GM12878 (cell line): ENCODE results near the gene PTX4. TPM values are rescaled to one million over a fixed set of nuclear protein-coding genes. Genes with fewer than 3 reads are reported as not detected.
A peak's percentile ranks its signal among the peaks of the same experiment; 100 is the strongest.

Experiments used
- ATAC-seq: fragments of 200-7000 bp; cut with Tn5 transposase; 3 replicates; pipeline ENCODE4 v1.9.1; 2020; ENCODE audit warnings: mild to moderate bottlenecking, moderate library complexity
- BruUV-seq: library from RNA; stranded (reverse); fragments of 400-500 nt; replicated peaks from 2 replicates; lab custom pipeline; 2021; lab: Mats Ljungman, UMichigan
- CTCF ChIA-PET: fragments of 300-600 bp; sonication (Branson Sonifier 250); formaldehyde crosslinking; extraction: SDS; loops from one replicate; lab custom pipeline; 2021; ENCODE audit warnings: inconsistent platforms; lab: Yijun Ruan, JAX
- POLR2A ChIA-PET: fragments of 350-600 bp; formaldehyde crosslinking; extraction: SDS; loops from one replicate; lab custom pipeline; 2021; ENCODE audit warnings: inconsistent platforms; lab: Charles Lee
- RAD21 ChIA-PET: fragments of 300-600 bp; sonication (Branson Sonifier 250); formaldehyde crosslinking; loops from one replicate; lab custom pipeline; 2023; ENCODE audit warnings: antibody characterized with exemption; ENCODE audit not compliant: unreplicated experiment; lab: Charles Lee
- SMC1A ChIA-PET: fragments of 300-600 bp; sonication (Branson Sonifier 250); formaldehyde crosslinking; loops from one replicate; lab custom pipeline; 2023; ENCODE audit not compliant: unreplicated experiment, uncharacterized antibody; lab: Charles Lee
- DNase-seq: peaks from one replicate; pipeline ENCODE4 v3.0.0-alpha.2; 2011; ENCODE audit warnings: low read depth, low spot score
- FAIRE-seq: peaks from 3 replicates; lab custom pipeline; 2011; peaks lifted over from hg19 to GRCh38; lab: Jason Lieb, UNC
- H2AFZ ChIP-seq: 2 replicates; pipeline ENCODE4 v1.6.0; 2011; ENCODE audit warnings: low read depth, low read length, control low read depth; ENCODE audit not compliant: control insufficient read depth
- H3K27ac ChIP-seq: 2 replicates; pipeline ENCODE4 v1.5.1; 2011; ENCODE audit warnings: control low read depth; ENCODE audit not compliant: control insufficient read depth, insufficient read depth
- H3K27me3 ChIP-seq, 2 experiments: replicated peaks in 1 of 2; 2 replicates each; pipeline versions ENCODE4 v1.6.0 to v1.6.1; 2011; ENCODE audit warnings: low read length in 1 of 2; ENCODE audit not compliant: control insufficient read depth in 2 of 2, insufficient read depth in 2 of 2
- H3K36me3 ChIP-seq, 2 experiments: 2 replicates each; pipeline ENCODE4 v1.5.1; 2011; ENCODE audit warnings: low read length in 1 of 2; ENCODE audit not compliant: control insufficient read depth in 2 of 2, insufficient read depth in 2 of 2
- H3K4me1 ChIP-seq: 2 replicates; pipeline ENCODE4 v1.6.1; 2011; ENCODE audit warnings: mild to moderate bottlenecking, low read length, moderate library complexity, mixed read lengths; ENCODE audit not compliant: control insufficient read depth, insufficient read depth
- H3K4me2 ChIP-seq: 2 replicates; pipeline ENCODE4 v1.6.0; 2011; ENCODE audit warnings: control low read depth; ENCODE audit not compliant: control insufficient read depth, insufficient read depth
- H3K4me3 ChIP-seq: fragments of 200-600 bp; sonication (generic); 2 replicates; pipeline ENCODE4 v1.5.1; 2016
- H3K79me2 ChIP-seq: 2 replicates; pipeline ENCODE4 v1.6.0; 2011; ENCODE audit warnings: low read length; ENCODE audit not compliant: control insufficient read depth, insufficient read depth
- H3K9ac ChIP-seq: 2 replicates; pipeline ENCODE4 v1.8.0; 2011; ENCODE audit warnings: low read length, control low read depth, mixed read lengths; ENCODE audit not compliant: control insufficient read depth, insufficient read depth
- H3K9me3 ChIP-seq: replicated peaks from 3 replicates; pipeline ENCODE4 v1.5.1; 2011; ENCODE audit warnings: mild to moderate bottlenecking, low read length; ENCODE audit not compliant: control insufficient read depth, insufficient read depth
- H4K20me1 ChIP-seq: 2 replicates; pipeline ENCODE4 v1.6.0; 2011; ENCODE audit not compliant: control insufficient read depth, insufficient read depth
- CBFB ChIP-seq: IDR thresholded peaks from 2 replicates; pipeline ENCODE4 v1.6.1; 2016; ENCODE audit warnings: antibody characterized with exemption, low read depth
- CHD1 ChIP-seq: IDR thresholded peaks from 2 replicates; pipeline ENCODE4 v1.6.1; 2012; ENCODE audit warnings: low read depth, low read length, improper control_type of control experiment
- FOXM1 ChIP-seq: IDR thresholded peaks from 2 replicates; pipeline ENCODE4 v1.6.1; 2012; ENCODE audit warnings: low read depth, mild to moderate bottlenecking, inconsistent platforms, low read length, moderate library complexity
- HDGF ChIP-seq: fragments of 450-650 bp; IDR thresholded peaks from 2 replicates; pipeline ENCODE4 v1.6.1; 2016; ENCODE audit warnings: antibody characterized with exemption
- IRF3 ChIP-seq: fragments of 450-650 bp; IDR thresholded peaks from 2 replicates; pipeline ENCODE4 v1.6.1; 2014; ENCODE audit warnings: mild to moderate bottlenecking
- MTA2 ChIP-seq: fragments of 450-650 bp; IDR thresholded peaks from 2 replicates; pipeline ENCODE4 v1.6.1; 2016; ENCODE audit warnings: low read depth, mild to moderate bottlenecking, moderate library complexity
- NR2C1 ChIP-seq: fragments of 450-650 bp; IDR thresholded peaks from 2 replicates; pipeline ENCODE4 v1.6.1; 2017; ENCODE audit warnings: antibody characterized with exemption, mild to moderate bottlenecking, moderate library complexity
- NR2F1 ChIP-seq: fragments of 450-650 bp; conservative IDR thresholded peaks from 2 replicates; pipeline ENCODE4 v1.6.1; 2017; ENCODE audit warnings: mild to moderate bottlenecking
- PBX3 ChIP-seq: IDR thresholded peaks from 2 replicates; pipeline ENCODE4 v1.6.1; 2011; ENCODE audit warnings: mild to moderate bottlenecking, low read depth, low read length, moderate library complexity; ENCODE audit not compliant: insufficient replicate concordance
- RFX5 ChIP-seq: IDR thresholded peaks from 2 replicates; pipeline ENCODE4 v1.6.1; 2011; ENCODE audit warnings: low read depth, low read length, improper control_type of control experiment
- SMAD5 ChIP-seq: IDR thresholded peaks from 2 replicates; pipeline ENCODE4 v1.6.1; 2016; ENCODE audit warnings: antibody characterized with exemption, low read depth
- SMARCA5 ChIP-seq: fragments of 450-650 bp; IDR thresholded peaks from 2 replicates; pipeline ENCODE4 v1.6.1; 2017; ENCODE audit warnings: mild to moderate bottlenecking
- TCF3 ChIP-seq: IDR thresholded peaks from 2 replicates; pipeline ENCODE4 v1.6.1; 2012; ENCODE audit warnings: low read depth, mild to moderate bottlenecking, low read length, borderline replicate concordance; ENCODE audit not compliant: insufficient read depth
- ZBTB4 ChIP-seq: fragments of 450-650 bp; formaldehyde crosslinking; IDR thresholded peaks from 2 replicates; pipeline ENCODE4 v1.4.0; 2022; ENCODE audit warnings: mild to moderate bottlenecking, moderate library complexity
- ZNF24 ChIP-seq: fragments of 450-650 bp; IDR thresholded peaks from 2 replicates; pipeline ENCODE4 v1.6.1; 2017; ENCODE audit warnings: antibody characterized with exemption, mild to moderate bottlenecking
- ZNF622 ChIP-seq: fragments of 450-650 bp; IDR thresholded peaks from 2 replicates; pipeline ENCODE4 v1.6.1; 2017; ENCODE audit warnings: mild to moderate bottlenecking, inconsistent platforms
- ZSCAN29 ChIP-seq: fragments of 450-650 bp; IDR thresholded peaks from 2 replicates; pipeline ENCODE4 v1.6.1; 2017; ENCODE audit warnings: mild to moderate bottlenecking, moderate library complexity
- WGBS: methylation state at CpG from one replicate; pipeline ENCODE4 v1.1.6; 2016; ENCODE audit warnings: low lambda C conversion rate; ENCODE audit not compliant: insufficient replicate concordance, insufficient coverage; ENCODE audit errors: missing lambda C conversion rate; 5-methylcytosine and 5-hydroxymethylcytosine counted together
- in situ Hi-C: fragments of 300-500 bp; cut with MboI; formaldehyde crosslinking; loops from 9 replicates; pipeline ENCODE4 v1.14.3; 2018; ENCODE audit warnings: mixed read lengths
- intact Hi-C: fragments of 100-400 bp; cut with micrococcal nuclease; formaldehyde crosslinking; loops from one replicate; pipeline ENCODE4 v1.14.2; 2022; ENCODE audit not compliant: unreplicated experiment
- polyA plus RNA-seq, 11 experiments: library from polyadenylated mRNA; depleted of rRNA in 4 of 11; unstranded in 6 of 11; stranded (reverse) in 5 of 11; fragments of >200 nt; fragmentation: Nextera tagmentation in 4 of 11; fragmentation: Illumina TruSeq in 1 of 11; extraction: Ambion mirVana in 4 of 11; extraction: Trizol in 1 of 11; gene quantifications; 1 replicate in 1 of 11; 2 replicates in 10 of 11; pipeline versions ENCODE4 v1.2.1 to v1.2.3, GENCODE V29; 2011 to 2016; ENCODE audit warnings: inconsistent platforms in 2 of 11, missing spikeins in 2 of 11, low read depth in 1 of 11
- total RNA-seq, 4 experiments: library from RNA; depleted of rRNA in 3 of 4; stranded (reverse); fragments of >200 nt in 3 of 4; fragmentation: Illumina TruSeq in 1 of 4; extraction: Trizol in 1 of 4; gene quantifications; 2 replicates each; pipeline versions ENCODE4 v1.2.1 to v1.2.3, GENCODE V29; 2013 to 2021

The PTX4 gene
- total and polyA plus RNA-seq, 10 of the 15 experiments (the other 5 are each of a cell fraction or from before 2014, with no cell fraction given) = not detected

- TF ChIP-seq CHD1 (no peak), SMAD5 (no peak), SMARCA5 (no peak), IRF3 (no peak), FOXM1 (no peak), ZBTB4 (CRISPR knock-in tag) (no peak), PBX3 (no peak), ZNF24 (no peak), RFX5 (no peak), CBFB (no peak), NR2F1 (no peak), TCF3 (no peak), ZNF622 (no peak), MTA2 (no peak), HDGF (no peak), ZSCAN29 (no peak), NR2C1 (no peak)
- Histone ChIP-seq H3K79me2 (peaks cover 17% of the 10 kb centered on the region), H3K4me2 (peak overlapping the region; percentile 94), H3K9ac (no peak overlapping the region; the same call in 1 of the 2 replicates), H2AFZ (no peak overlapping the region), H3K27ac (no peak overlapping the region), H3K36me3 (peaks cover 3 to 7% of the 10 kb centered on the region in 2 experiments; a peak in 3 of 4 replicates), H4K20me1 (no peaks in the 10 kb centered on the region), H3K27me3 (no peaks in the 10 kb centered on the region), H3K4me1 (peaks cover 6% of the 10 kb centered on the region), H3K4me3 (peak overlapping the region; percentile 95; the same call in 1 of the 2 replicates), H3K9me3 (no peaks in the 10 kb centered on the region)
- FAIRE-seq = no peak
- ATAC-seq = no peak
- no peak for DNase-seq
- ChIA-PET POLR2A (no interaction called here), RAD21 (no interaction called here), SMC1A (no interaction called here), CTCF (interaction anchor here (1.1 kb wide), 1 partner anchor 66 kb away, joined by 3 read pairs; no protein-coding TSS in a partner anchor)
- in situ Hi-C loops (no loop called here), intact Hi-C loops (no loop called here)
- WGBS = 93% methylated on average over 13 of the region's 13 CpGs
- no TSS peak for BruUV-seq
Measured at GRCh38 chr16:1494711-1495110, 6.0 kb upstream of the PTX4 start.
